Astrocyte of the hippocampus (primary cell): Measurements from ENCODE around the gene TBCD.
A peak's percentile ranks its signal among the peaks of the same experiment; 100 is the strongest.
"Not testable (repeated sequence)": the region's sequence is repeated elsewhere in the genome, so short reads cannot be mapped to it uniquely, and the experiment has no call there.

Source experiments
- DNase-seq: peaks from one replicate; pipeline ENCODE4 v3.0.0; 2011; ENCODE audit warnings: low read depth, low spot score

The TBCD gene

DNA sequence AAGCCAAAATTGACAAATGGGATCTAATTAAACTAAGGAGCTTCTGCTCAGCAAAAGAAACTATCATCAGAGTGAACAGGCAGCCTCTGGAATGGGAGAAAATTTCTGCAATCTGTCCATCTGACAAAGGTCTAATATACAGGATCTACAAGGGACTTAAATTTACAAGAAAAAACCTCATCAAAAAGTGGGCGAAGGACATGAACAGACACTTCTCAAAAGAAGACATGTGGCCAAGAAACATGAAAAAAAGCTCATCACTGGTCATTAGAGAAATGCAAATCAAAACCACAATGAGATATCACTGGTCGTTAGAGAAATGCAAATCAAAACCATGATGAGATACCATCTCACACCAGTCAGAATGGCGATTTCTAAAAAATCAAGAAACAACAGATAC, 203.2 kb downstream of the TBCD start:
- DNase-seq, result not testable (repeated sequence)

DNA sequence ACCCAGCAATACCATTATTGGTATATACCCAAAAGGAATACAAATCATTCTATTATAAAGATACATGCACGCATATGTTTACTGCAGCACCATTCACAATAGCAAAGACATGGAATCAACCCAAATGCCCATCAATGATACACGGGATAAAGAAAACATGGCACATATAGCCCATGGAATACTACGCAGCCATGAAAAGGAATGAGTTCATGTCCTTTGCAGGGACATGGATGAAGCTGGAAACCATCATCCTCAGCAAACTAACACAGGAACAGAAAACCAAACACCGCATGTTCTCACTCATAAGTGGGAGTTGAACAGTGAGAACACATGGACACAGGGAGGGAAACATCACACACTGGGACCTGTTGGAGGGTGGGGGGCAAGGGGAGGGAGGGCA, 203.8 kb downstream of the TBCD start:
- DNase-seq, result not testable (repeated sequence)

DNA sequence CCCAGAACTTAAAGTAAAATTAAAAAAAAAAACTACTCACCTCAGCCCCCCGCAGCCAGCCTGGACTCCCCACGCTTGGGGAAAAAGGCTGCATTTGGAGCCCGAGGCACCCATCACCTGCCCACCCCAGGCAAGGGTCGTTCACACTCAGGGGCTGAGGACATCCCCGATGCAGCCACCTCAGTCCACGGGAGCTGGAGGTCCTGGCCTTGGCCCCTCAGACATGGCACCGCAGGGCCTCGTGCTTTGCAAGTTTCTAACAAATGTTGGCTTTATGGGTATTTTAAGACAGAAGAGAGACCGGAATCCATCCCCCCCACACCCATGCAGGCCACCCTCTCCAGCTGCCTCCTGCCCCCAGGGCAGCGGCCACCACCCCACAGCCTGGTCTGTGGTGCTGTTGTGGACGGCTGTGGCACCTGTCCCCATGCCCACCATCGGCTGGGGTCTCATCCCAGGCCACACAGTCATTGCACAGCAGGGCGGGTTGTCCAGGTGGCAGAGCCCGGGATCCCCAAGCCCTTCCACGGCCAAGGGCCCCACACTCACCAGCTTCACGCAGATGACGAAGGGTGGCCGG, 204.4 kb downstream of the TBCD start:
- no peak for DNase-seq

DNA sequence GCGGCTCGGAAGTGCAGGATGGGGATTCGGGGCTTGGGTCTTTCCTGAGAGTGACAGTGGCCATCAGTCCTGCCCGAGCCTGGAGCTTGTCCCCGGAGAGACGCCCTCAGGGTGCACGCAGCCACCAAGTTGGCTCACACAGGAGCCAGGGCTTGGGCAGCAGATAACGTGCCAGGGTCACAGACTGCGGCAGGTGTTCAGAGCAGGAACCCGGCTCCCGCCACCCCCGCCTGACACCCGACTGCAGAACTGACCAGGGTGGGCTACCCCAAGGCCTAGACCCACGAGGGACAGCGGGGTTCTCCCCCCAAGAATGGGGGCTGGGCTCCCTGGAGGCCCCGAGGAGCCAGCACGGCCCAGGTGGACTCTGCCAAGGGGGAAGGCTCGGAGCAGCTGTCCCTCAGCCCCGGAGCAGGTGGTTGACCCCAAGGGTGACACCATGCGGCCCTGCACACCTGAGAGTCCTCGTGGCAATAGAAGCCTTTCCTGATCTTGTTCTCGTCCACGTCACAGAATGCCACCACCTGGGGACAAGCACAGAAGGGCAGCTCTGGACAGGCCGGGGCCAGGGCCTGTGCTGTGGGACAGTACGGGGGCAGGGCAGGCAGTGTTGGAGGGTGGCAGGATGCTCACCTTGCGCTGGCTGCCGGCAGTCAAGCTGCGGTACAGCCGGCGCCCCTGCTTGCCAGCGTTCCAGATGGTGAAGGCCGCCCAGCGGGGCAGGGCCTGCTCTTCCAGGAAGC, 205.0 kb downstream of the TBCD start:
- no peak for DNase-seq

DNA sequence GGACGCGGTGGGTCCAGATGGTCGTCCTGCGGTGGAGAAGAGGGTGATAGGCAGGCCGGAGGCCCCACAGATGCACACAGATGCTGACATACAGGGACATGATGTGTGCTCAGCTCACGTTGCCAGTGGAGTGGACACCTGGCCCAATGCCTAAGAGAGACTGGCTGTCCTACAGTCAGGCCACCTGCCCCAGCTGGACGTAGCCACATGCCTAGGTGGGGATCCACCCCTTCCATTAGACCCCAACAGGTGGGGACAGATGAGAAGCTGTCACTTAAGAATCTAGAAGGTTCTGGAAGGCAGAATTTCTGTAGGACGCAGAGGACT, 205.6 kb downstream of the TBCD start:
- DNase-seq, result no peak

DNA sequence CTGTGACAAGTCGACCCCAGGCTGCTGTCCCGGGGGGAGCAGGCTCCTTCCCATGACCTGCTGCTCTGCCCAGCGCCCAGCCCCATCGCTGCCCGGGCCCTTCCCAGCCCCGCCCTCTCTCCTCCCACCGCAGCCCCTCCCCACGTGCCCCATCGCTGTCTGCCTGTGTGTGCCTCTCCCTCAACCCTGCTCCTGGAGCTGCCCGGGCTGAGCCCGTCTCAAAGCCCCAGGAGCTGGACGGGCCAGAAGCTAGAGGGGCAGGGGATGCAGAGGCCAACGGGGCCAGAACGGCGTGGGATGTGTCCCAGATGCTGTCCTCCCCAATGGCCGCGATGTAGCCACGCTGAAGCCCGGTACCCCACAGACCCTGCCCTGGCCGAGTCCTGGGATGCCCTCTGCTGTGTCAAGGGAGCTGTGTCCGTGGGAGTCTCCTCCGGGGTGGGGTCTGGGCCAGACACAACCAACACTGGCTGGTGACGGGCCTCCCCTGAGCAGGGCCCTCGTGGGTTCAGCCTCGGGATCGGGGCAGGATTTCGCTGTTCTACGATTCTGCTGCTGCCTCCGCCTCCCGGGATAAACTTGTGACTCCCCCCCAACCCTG, 206.2 kb downstream of the TBCD start:
- DNase-seq, result no peak

DNA sequence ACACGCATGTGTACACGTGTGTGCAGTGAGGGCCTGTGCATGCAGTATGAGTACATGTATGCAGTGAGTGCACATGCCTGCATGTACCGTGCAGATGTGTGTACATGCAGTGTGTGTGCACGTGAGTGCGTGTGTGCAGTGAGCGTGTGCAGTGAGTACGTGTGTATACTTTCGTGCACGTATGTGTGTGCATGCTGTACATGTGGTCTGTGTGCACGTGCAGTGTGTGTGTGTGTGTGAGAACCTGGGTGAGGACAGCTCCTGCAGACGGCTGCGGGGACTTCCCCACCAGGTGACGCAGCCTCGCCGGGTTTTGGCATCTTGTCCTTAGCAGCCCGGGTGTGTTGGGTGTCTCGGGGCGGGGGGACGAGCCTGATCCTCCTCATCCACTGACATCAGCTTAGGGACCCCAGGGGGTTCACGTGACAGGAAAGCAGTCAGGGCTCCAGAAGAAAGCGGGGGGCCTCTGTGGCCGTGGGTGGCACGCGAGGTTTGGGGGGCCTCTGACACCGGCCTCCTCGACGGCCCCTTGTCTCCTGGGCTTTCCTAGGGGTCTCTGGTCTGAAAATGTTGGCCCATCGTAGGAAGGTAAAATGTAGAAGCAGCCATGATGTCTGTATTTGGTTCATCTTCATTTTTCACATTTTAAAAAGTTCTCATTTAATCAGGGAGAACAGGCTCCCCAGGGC, 207.5 kb downstream of the TBCD start:
- no peak for DNase-seq

DNA sequence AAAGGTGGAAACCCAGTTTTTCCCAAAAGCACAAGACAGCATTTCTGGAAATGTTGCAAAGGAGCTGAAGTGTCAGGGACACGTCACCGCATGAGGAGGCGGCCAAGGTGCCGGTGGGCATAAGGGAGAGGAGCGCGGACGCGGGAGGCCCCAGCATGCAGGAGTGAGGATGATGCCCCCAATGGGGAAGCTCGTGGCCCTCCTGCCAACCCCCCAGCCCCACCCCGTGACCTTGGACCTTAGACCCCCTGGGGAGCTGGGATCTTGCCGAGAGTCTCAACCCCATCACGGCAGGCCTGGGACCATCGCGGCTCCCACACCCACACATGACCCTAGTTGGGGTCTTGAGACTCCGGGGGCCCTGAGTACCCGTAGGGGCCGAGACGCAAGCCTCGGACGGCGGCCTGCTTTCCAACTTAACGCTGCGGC, 208.1 kb downstream of the TBCD start:
- no peak for DNase-seq

DNA sequence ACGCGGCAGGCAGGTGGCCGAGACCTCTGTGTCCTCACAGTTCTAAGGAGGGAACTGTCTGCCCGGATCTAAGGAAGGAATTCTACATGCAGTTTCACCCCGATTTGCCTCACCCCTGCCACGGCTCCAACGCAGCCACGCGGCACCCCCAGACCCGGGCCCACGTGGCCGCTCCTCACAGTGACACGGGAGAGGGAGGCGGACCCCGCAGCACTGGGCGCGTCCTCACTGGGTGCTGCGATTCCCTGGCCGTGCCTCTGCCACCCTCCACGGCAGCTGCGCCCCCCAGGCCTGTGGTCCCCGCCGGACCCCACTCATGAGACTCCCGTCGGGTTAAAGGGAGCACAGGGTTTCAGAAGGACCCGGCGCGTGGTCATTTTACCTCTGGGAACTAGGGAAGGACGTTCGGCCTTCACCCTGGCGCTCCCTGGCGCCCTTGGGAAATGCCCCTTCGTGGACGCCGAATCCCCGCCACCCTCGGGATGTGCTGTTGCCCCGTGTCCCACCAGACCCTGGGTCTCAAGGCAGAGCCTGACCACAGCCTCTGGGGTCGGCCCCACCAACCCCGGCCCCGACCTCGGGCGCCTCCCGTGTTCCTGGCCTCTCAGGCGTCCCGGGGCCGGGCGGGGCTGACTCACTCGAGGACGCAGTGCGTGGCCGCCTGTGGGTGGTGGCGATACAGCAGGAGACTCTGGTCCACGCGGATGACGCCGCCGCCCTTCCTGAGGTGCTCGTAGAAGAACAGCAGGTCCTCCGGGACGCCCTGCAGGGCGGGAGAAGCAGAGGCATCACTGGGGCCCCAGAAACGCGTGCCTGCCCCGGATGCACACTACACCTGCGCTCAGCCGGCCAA, 208.8 kb downstream of the TBCD start:
- no peak for DNase-seq

DNA sequence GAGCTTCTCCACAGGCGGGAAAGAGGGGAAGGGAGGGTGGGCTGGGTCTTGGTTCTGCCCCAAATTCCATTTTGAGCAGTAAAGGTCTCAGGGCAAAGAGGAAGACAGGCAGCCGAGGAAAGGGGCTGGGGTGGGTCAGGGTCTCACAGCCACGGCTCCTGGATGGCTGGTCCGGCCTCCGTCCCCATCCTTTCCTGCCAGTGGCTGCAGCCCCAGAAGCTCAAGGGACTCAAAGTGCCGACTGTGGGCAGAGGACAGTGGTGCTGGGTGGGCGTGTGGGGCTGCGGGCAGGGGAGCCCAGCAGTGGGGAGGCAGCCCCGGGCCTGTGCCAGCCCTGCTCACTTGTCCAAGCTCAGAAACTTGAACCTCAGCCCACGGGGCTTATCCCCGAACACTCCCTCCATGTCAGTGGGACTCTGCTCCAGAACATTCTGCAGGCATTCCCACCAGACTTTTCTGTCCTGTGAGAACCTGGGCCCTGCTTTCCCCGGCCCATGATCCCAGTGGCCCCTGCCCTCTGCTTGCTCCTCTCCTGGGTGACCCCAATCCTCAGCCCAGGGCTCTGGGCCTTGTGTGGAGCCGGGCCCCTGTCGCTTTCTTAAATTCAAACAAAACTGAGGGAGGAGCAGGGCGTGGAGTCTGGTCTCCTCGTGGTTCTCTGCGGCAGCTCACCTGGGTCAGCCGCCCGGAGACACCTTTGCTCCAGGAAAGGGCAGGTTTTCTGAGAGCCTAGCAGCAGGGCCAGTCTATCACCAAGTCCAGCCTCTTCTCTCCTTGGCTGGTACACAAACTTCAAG, 209.7 kb downstream of the TBCD start:
- DNase-seq, result no peak

DNA sequence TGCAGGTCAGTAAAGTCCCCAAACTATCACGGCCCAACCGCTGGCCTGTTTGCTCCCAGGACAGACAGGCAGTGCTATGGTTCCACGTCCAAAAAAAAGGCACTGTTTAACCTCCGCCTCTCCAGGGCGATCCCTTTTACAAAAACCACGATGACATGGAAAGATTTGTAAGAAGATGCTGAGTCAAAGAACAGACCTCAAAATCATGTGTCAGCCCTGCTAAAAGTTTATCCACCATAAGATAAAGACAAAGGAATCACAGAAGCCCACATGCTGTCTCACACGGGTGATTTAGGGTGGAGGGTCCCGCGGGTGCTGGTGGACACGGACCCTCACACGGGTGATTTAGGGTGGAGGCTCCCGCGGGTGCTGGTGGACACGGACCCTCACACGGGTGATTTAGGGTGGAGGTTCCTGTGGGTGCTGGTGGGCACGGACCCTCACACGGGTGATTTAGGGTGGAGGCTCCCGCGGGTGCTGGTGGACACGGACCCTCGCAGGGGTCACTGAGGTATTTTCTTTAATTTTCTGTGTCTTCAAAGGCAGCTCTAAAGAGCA, 210.4 kb downstream of the TBCD start:
- DNase-seq, result peak; percentile 14

DNA sequence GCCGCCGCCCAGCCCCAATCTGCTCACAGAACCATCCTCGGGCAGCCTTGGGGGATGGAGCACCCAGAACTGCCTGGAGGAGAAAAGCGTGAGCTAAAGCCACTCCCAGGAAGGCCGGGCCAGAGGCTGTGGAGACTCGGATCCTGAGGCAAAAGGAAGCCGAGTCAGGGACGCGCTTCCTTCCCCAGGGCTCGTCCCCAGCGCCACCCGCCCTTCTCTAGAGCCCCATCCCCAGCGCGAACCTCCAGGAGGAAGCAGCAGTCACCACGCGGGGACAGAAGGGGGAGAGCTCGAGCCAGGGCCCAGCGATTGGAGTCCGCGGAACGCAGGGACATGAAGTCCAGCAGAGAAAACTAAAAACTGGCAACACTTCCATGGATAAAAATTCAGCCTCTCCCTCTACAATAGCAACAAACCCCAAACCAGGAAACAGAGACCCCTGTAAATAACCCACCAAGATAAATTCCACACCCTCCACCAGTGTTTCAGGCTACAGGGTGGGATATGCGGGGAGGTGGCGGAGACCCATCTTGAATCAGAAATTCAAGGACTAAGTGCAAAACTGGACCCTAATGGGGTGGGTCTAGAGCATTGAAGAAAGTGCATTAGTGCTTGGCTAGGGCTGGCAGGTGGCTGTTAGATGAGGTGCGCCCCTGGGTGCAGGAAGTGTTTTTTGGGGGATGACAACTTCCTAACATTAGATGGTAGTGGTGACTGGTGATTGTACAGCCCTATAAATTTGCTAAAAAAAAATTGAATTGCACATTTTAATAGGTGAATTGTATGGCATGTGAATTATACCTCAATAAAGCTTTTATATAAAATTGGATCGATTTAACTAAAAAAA, 211.5 kb downstream of the TBCD start:
- DNase-seq, result peak; percentile 87

DNA sequence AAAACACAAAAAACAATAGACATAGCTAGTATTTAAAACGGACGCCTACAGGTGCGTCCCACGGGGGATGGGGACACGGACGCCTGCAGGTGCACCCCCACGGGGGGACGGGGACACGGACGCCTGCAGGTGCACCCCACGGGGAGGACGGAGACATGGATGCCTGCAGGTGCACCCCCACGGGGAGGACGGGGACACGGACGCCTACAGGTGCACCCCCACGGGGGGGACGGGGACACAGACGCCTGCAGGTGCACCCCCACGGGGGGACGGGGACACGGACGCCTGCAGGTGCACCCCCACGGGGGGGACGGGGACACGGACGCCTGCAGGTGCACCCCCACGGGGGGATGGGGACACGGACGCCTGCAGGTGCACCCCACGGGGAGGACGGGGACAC, 212.6 kb downstream of the TBCD start:
- not testable (repeated sequence) for DNase-seq

DNA sequence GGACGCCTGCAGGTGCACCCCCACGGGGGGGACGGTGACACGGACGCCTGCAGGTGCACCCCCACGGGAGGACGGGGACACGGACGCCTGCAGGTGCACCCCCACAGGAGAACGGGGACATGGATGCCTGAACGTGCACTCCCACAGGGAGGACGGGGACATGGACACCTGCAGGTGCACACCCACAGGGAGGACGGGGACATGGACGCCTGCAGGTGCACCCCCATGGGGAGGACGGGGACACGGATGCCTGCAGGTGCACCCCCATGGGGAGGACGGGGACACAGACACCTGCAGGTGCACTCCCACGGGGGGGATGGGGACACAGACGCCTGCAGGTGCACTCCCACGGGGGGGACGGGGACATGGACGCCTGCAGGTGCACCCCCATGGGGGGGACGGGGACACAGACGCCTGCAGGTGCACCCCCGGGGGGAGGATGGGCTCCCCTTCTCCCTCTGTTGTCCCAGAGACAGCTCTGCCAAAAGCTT, 213.0 kb downstream of the TBCD start:
- no peak for DNase-seq

DNA sequence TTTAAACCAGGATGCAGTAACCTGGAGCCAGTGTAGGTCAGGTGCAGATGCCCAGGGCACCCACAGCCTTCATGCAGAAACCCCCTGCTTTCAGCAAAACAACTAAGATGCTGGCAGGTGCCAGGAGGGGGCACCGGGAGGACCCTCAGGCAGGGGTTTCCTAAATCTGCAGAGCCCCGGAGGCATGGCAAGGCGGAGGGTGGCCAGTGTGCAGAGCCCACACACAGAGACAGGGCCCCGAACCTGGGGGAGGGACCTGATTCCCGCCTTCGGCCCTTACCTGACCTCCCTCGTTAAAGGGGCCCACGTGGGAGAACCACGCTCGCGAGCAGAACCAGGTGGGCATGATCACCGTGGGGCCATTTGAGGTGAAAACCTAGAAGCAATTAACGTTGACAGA, 213.5 kb downstream of the TBCD start:
- DNase-seq, result no peak

DNA sequence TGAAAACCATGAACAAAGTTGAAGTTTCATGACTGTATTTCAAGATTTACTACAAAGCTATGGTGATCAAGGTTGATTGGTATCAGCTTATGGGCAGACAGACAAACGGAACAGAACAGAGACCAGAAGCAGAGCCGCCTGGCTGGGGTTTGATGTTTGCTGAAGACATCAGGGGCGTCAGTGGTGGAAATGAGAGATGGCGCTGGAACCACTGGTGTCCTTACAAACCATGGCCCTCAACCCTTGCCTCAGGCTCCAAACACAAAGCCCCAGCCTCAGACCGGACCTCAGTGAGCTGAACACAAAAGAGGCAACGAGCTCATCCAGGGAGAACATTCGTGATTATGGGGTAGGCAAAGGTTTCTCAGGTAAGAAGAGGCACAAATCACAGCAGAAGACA, 214.6 kb downstream of the TBCD start:
- DNase-seq, result no peak

DNA sequence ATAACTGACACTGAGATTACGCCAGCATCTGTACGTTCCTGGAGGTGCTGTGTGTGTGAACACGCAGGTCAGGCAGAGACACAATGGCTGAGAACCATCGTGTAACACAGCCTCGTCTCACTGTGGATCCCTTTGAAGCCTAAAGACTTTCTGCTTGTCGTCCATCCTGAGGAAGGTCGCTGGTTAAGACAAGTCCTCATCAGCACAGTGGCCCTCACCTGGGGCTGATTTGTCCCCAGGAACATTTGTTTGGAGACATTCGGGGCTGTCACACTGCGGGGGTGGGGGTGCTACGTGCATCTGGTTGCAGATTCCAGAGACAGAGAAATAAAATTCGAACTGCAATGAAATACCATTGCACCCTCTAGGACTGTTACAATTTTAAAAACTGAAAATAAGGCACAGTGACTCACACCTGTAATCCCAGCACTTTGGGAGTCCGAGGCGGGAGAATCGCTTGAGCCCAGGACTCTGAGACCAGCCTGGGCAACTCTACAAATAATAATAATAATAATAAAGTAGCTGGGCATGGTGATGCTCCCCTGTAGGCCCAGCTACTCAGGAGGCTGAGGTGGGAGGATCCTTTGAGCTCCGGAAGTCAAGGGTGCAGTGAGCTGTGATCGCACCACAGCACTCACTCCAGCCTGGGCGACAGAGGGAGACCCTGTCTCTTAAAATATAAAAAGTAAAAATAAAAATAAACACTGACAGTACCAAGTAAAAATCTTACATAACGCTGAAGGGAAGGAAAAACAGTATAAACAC, 215.6 kb downstream of the TBCD start:
- no peak for DNase-seq

DNA sequence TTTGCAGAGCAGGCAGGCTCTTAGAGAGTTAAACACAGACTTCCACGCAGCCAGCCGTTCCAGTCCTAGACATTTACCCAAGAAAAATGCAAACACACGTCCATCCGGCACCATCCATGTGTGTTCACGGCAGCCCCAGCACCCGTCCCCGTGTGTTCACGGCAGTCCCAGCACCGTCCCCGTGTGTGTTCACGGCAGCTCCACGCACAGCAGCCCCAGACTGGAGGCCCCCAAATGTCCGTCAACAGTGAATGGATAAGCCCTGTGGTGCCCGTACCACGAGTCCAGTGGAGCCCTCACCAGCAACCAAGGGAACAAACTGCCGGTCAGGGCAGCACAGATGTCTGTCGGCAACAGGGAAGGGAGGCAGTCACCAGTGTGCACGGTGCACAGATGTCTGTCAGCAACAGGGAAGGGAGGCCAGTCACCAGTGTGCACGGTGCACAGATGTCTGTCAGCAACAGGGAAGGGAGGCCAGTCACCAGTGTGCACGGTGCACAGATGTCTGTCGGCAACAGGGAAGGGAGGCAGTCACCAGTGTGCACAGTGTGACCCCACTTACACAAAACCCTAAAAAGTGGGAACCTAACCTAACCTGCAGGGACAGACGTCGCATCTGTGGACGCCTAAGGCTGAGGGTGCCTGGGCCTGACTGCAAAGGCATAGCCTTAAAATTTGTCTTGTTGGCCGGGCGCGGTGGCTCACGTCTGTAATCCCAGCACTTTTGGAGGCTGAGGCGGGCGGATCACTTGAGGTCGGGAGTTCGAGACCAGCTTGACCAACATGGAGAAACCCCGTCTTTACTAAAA, 216.4 kb downstream of the TBCD start:
- DNase-seq, result not testable (repeated sequence)
